ENCODE measurements around the gene ENTREP3.
"Not testable (repeated sequence)": the region's sequence is repeated elsewhere in the genome, so short reads cannot be mapped to it uniquely, and the experiment has no call there.

Gene ENTREP3

GRCh38 chr1:155250633-155251449 is 4.4 kb downstream of the ENTREP3 start:
- DNase-seq = peak; percentile 97

- DNase-seq = no peak
Observed at GRCh38 chr1:155250246-155250632, 5.0 kb downstream of the ENTREP3 start.

- DNase-seq = peak; percentile 90
Observed at GRCh38 chr1:155247667-155248553, 7.4 kb downstream of the ENTREP3 start.

GRCh38 chr1:155246796-155247195 is 8.5 kb downstream of the ENTREP3 start:
- not testable (repeated sequence) for DNase-seq

GRCh38 chr1:155245163-155245524 is 10.1 kb downstream of the ENTREP3 start:
- DNase-seq = no peak

GRCh38 chr1:155244368-155245162 is 10.7 kb downstream of the ENTREP3 start:
- DNase-seq = peak; percentile 100

- DNase-seq = no peak
Observed at GRCh38 chr1:155242805-155243358, 12.4 kb downstream of the ENTREP3 start.

- peak; percentile 51 for DNase-seq
Observed at GRCh38 chr1:155241841-155242264, 13.4 kb downstream of the ENTREP3 start.

- peak; percentile 90 for DNase-seq
Observed at GRCh38 chr1:155241069-155241679, 14.1 kb downstream of the ENTREP3 start.

GRCh38 chr1:155236451-155236850 is 18.8 kb downstream of the ENTREP3 start:
- DNase-seq = no peak

- not testable (repeated sequence) for DNase-seq
Observed at GRCh38 chr1:155235375-155235774, 19.9 kb downstream of the ENTREP3 start.

- DNase-seq = not testable (repeated sequence)
Observed at GRCh38 chr1:155233502-155233901, 21.8 kb downstream of the ENTREP3 start.

GRCh38 chr1:155232001-155232978 is 23.0 kb downstream of the ENTREP3 start:
- not testable (repeated sequence) for DNase-seq

- not testable (repeated sequence) for DNase-seq
Observed at GRCh38 chr1:155231302-155231701, 24.0 kb downstream of the ENTREP3 start.

- DNase-seq = no peak
Observed at GRCh38 chr1:155228096-155228427, 27.2 kb downstream of the ENTREP3 start.

GRCh38 chr1:155227261-155228095 is 27.8 kb downstream of the ENTREP3 start:
- DNase-seq = peak; percentile 100

- peak; percentile 82 for DNase-seq
Observed at GRCh38 chr1:155226910-155227260, 28.4 kb downstream of the ENTREP3 start.

GRCh38 chr1:155226188-155226909 is 28.9 kb downstream of the ENTREP3 start:
- DNase-seq = peak; percentile 89

- not testable (repeated sequence) for DNase-seq
Observed at GRCh38 chr1:155225404-155225759, 29.9 kb downstream of the ENTREP3 start.

- no peak for DNase-seq
Observed at GRCh38 chr1:155223047-155223446, 32.2 kb downstream of the ENTREP3 start.

All from hematopoietic multipotent progenitor cell treated with erythropoietin and hydrocortisone succinate and interleukin-3 and kit ligand, for 8 days (in vitro differentiated cells).